GM12891 (cell line): ENCODE results near the gene NOX5.

ENCODE experiments used
- POLR2A ChIP-seq: IDR thresholded peaks from 2 replicates; pipeline ENCODE4 v1.6.1; 2011; ENCODE audit warnings: low read depth, low read length, control low read depth
- POLR2AphosphoS5 ChIP-seq: IDR thresholded peaks from 2 replicates; pipeline ENCODE4 v1.6.1; 2011; ENCODE audit warnings: low read depth, low read length, control low read depth
- SPI1 ChIP-seq: IDR thresholded peaks from 2 replicates; pipeline ENCODE4 v1.6.1; 2011; ENCODE audit warnings: low read depth, low read length, control low read depth
- TAF1 ChIP-seq: IDR thresholded peaks from 2 replicates; pipeline ENCODE4 v1.6.1; 2011; ENCODE audit warnings: low read depth, low read length, control low read depth

GRCh38 chr15:69009341-69009740 is 5.2 kb upstream of the NOX5 start:
- TF ChIP-seq POLR2AphosphoS5 (no peak), POLR2A (no peak), SPI1 (no peak), TAF1 (no peak)
